ENCODE measurements around the gene TM2D1.

Gene TM2D1

DNA sequence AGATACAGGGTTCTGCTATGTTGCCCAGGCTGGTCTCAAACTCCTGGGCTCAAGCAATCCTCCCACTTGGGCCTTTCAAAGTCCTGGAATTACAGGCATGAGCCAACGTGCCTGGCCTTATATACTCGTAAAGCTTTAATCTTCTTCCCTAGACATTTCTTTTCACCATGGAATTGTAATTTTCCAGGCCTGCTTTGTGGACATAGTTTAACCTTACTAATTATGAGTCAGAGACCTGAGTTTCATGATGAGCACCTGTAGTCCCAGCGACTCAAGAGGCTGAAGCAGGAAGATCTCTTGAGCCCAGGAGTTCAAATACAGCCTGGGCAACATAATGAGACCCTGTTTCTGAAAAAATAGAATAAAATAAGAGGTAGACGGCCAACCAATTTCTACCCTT lies 29.6 kb upstream of the TM2D1 start:
- Histone ChIP-seq H3K18ac (ENCODE audit: low read length) (no peak overlapping the region), H2AK5ac (ENCODE audit: low read length) (no peak overlapping the region), H3K4me3 (ENCODE audit: low read depth, low read length) (no peak overlapping the region), H3K14ac (ENCODE audit: low read length) (no peak overlapping the region), H3K27ac (ENCODE audit: low read depth, low read length) (no peak overlapping the region), H3K79me2 (ENCODE audit: control insufficient read depth, insufficient read depth, low read length, poor library complexity) (peaks cover 7% of the 10 kb centered on the region), H2AFZ (ENCODE audit: insufficient read depth, low read length, poor library complexity) (no peak overlapping the region), H4K8ac (ENCODE audit: low read depth, low read length) (no peak overlapping the region), H4K12ac (ENCODE audit: low read depth, low read length) (no peak overlapping the region), H3K79me1 (ENCODE audit: low read length) (no peaks in the 10 kb centered on the region), H2BK120ac (ENCODE audit: insufficient read depth, low read length, poor library complexity) (no peak overlapping the region), H3K9ac (ENCODE audit: low read length) (no peak overlapping the region), H3K4me2 (ENCODE audit: low read length) (no peak overlapping the region), H2BK5ac (ENCODE audit: low read depth, low read length, poor library complexity) (no peak overlapping the region), H4K91ac (ENCODE audit: low read depth, low read length) (no peak overlapping the region), H3K27me3 (ENCODE audit: insufficient read depth, low read length) (no peaks in the 10 kb centered on the region), H3K9me3 (ENCODE audit: insufficient read depth, low read depth, low read length) (no peaks in the 10 kb centered on the region), H3K4me1 (ENCODE audit: control insufficient read depth in 1 of 2, insufficient read depth in 2 of 2, low read length in 2 of 2) (no peaks in the 10 kb centered on the region), H3K4ac (ENCODE audit: low read depth, low read length) (no peak overlapping the region), H3K23ac (ENCODE audit: low read length) (no peak overlapping the region), H2BK12ac (ENCODE audit: low read length) (no peak overlapping the region), H3K36me3 (ENCODE audit: control insufficient read depth in 1 of 2, insufficient read depth in 2 of 2, low read length in 2 of 2) (peaks cover 0 to 3% of the 10 kb centered on the region in 2 experiments)
- DNase-seq = peak; percentile 38 to 77
- WGBS (ENCODE audit: extremely low coverage, insufficient coverage, insufficient read length) = no CpG with 5 or more reads among the region's 4 CpGs

DNA sequence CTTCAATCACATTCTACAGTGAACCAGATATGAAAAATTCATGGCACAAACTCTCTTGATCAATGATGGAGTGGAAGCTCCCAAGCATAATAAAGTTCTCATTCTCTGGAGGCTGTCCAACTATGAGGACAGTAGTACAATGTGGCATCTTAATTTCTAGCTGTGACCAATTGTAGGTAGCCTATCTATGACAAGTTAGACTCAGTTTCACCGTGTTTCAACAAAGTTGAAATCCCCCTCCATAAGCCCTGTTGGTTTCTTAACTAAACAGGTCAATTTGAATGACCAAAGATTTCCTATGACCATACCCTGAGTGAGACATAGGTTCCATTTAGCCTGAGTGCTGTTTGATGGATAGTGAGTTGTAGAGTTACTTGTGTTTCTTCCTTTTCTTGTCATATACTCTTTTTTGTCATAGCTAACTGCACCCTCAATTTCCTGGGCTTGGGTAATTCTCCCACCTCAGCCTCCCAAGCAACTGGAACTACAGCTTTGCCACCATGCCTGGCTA lies 29.1 kb upstream of the TM2D1 start:
- no peak overlapping the region for H2BK5ac ChIP-seq (ENCODE audit: low read depth, low read length, poor library complexity)
- no peak overlapping the region for H4K91ac ChIP-seq (ENCODE audit: low read depth, low read length)
- no peaks in the 10 kb centered on the region for H3K27me3 ChIP-seq (ENCODE audit: insufficient read depth, low read length)
- H3K27ac ChIP-seq (ENCODE audit: low read depth, low read length) = peak overlapping the region; percentile 26
- H3K4ac ChIP-seq (ENCODE audit: low read depth, low read length) = peak overlapping the region; percentile 6
- no peak overlapping the region for H4K8ac ChIP-seq (ENCODE audit: low read depth, low read length)
- no peak overlapping the region for H3K23ac ChIP-seq (ENCODE audit: low read length)
- H2AK5ac ChIP-seq (ENCODE audit: low read length) = no peak overlapping the region
- H2BK12ac ChIP-seq (ENCODE audit: low read length) = no peak overlapping the region
- H2BK120ac ChIP-seq (ENCODE audit: insufficient read depth, low read length, poor library complexity) = no peak overlapping the region
- H3K79me1 ChIP-seq (ENCODE audit: low read length) = no peaks in the 10 kb centered on the region
- no peak overlapping the region for H3K4me2 ChIP-seq (ENCODE audit: low read length)
- no peak overlapping the region for H3K4me3 ChIP-seq (ENCODE audit: low read depth, low read length)
- peaks cover 0 to 4% of the 10 kb centered on the region in 2 experiments for H3K36me3 ChIP-seq (ENCODE audit: control insufficient read depth in 1 of 2, insufficient read depth in 2 of 2, low read length in 2 of 2)
- no peak overlapping the region for H3K18ac ChIP-seq (ENCODE audit: low read length)
- peaks cover 8% of the 10 kb centered on the region for H3K79me2 ChIP-seq (ENCODE audit: control insufficient read depth, insufficient read depth, low read length, poor library complexity)
- no peaks in the 10 kb centered on the region for H3K4me1 ChIP-seq (ENCODE audit: control insufficient read depth in 1 of 2, insufficient read depth in 2 of 2, low read length in 2 of 2)
- no peak overlapping the region for H3K14ac ChIP-seq (ENCODE audit: low read length)
- no peak overlapping the region for H4K12ac ChIP-seq (ENCODE audit: low read depth, low read length)
- H3K9ac ChIP-seq (ENCODE audit: low read length) = no peak overlapping the region
- no peaks in the 10 kb centered on the region for H3K9me3 ChIP-seq (ENCODE audit: insufficient read depth, low read depth, low read length)
- peak in 1 of 2 donors; percentile 38 for DNase-seq
- WGBS (ENCODE audit: extremely low coverage, insufficient coverage, insufficient read length) = no CpG with 5 or more reads among the region's 1 CpG
- H2AFZ ChIP-seq (ENCODE audit: insufficient read depth, low read length, poor library complexity) = no peak overlapping the region

DNA sequence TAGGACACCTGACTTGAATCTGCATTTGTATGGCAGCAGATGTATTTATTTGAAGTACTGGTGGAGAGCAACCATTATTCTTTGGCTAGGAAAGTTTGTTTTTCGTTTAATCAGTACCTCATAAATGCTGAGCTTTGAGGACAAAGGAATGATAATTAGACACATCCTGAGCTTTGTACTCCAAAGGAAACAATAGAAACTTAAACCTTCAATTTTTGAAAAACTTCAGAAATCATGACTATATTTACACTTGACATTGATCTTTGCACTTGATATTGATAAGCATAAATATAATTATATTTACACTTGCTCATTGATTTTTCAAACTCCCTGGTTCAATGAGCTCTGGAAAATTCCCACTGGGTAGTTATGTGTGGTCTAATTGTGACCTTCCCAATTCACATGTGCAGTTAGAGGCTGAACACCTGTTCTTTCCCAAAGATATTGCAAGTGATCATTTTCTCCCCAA lies 28.0 kb upstream of the TM2D1 start:
- Histone ChIP-seq H2BK120ac (ENCODE audit: insufficient read depth, low read length, poor library complexity) (no peak overlapping the region), H3K36me3 (ENCODE audit: control insufficient read depth in 1 of 2, insufficient read depth in 2 of 2, low read length in 2 of 2) (peaks cover 0 to 1% of the 10 kb centered on the region in 2 experiments), H3K79me1 (ENCODE audit: low read length) (no peaks in the 10 kb centered on the region), H3K14ac (ENCODE audit: low read length) (no peak overlapping the region), H3K4me1 (ENCODE audit: control insufficient read depth in 1 of 2, insufficient read depth in 2 of 2, low read length in 2 of 2) (no peaks in the 10 kb centered on the region), H3K27ac (ENCODE audit: low read depth, low read length) (no peak overlapping the region), H3K79me2 (ENCODE audit: control insufficient read depth, insufficient read depth, low read length, poor library complexity) (peaks cover 8% of the 10 kb centered on the region), H2BK5ac (ENCODE audit: low read depth, low read length, poor library complexity) (no peak overlapping the region), H3K9me3 (ENCODE audit: insufficient read depth, low read depth, low read length) (no peaks in the 10 kb centered on the region), H2BK12ac (ENCODE audit: low read length) (no peak overlapping the region), H2AK5ac (ENCODE audit: low read length) (no peak overlapping the region), H3K4me3 (ENCODE audit: low read depth, low read length) (no peak overlapping the region), H4K91ac (ENCODE audit: low read depth, low read length) (no peak overlapping the region), H3K23ac (ENCODE audit: low read length) (no peak overlapping the region), H3K18ac (ENCODE audit: low read length) (no peak overlapping the region), H2AFZ (ENCODE audit: insufficient read depth, low read length, poor library complexity) (no peak overlapping the region), H3K4me2 (ENCODE audit: low read length) (no peak overlapping the region), H4K8ac (ENCODE audit: low read depth, low read length) (no peak overlapping the region), H3K4ac (ENCODE audit: low read depth, low read length) (no peak overlapping the region), H3K27me3 (ENCODE audit: insufficient read depth, low read length) (no peaks in the 10 kb centered on the region), H3K9ac (ENCODE audit: low read length) (no peak overlapping the region), H4K12ac (ENCODE audit: low read depth, low read length) (no peak overlapping the region)
- no peak for DNase-seq
- WGBS (ENCODE audit: extremely low coverage, insufficient coverage, insufficient read length) = no CpG with 5 or more reads among the region's 1 CpG

DNA sequence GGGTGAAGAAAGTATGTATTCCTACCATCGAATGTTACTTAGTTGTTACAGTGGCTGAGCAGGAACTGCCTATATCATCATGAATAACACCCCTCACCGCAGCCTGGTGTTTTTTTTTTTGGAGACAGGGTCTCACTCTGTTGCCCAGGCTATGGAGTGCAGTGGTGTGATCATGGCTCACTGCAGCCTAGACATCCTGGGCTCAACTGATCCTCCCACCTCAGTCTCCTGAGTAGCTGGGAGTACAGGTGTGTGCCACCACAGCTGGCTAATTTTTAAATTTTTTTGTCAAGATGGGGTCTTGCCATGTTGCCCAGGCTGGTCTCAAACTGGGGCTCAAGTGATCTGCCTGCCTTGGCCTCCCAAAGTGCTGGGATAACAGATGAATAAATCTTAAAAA lies 24.6 kb upstream of the TM2D1 start:
- Histone ChIP-seq H2BK12ac (ENCODE audit: low read length) (no peak overlapping the region), H3K79me2 (ENCODE audit: control insufficient read depth, insufficient read depth, low read length, poor library complexity) (peaks cover 9% of the 10 kb centered on the region)

More for the DNA sequence above, 24.6 kb upstream of the TM2D1 start:
- no peak for DNase-seq
- Histone ChIP-seq H3K79me1 (ENCODE audit: low read length) (peaks cover 1% of the 10 kb centered on the region), H2AFZ (ENCODE audit: insufficient read depth, low read length, poor library complexity) (no peak overlapping the region), H3K4me2 (ENCODE audit: low read length) (no peak overlapping the region), H3K27ac (ENCODE audit: low read depth, low read length) (no peak overlapping the region), H3K9ac (ENCODE audit: low read length) (no peak overlapping the region), H3K14ac (ENCODE audit: low read length) (no peak overlapping the region), H3K4me3 (ENCODE audit: low read depth, low read length) (no peak overlapping the region), H3K9me3 (ENCODE audit: insufficient read depth, low read depth, low read length) (no peaks in the 10 kb centered on the region), H3K23ac (ENCODE audit: low read length) (no peak overlapping the region), H2AK5ac (ENCODE audit: low read length) (no peak overlapping the region), H3K18ac (ENCODE audit: low read length) (no peak overlapping the region), H3K4ac (ENCODE audit: low read depth, low read length) (peak overlapping the region; percentile 93), H3K36me3 (ENCODE audit: control insufficient read depth in 1 of 2, insufficient read depth in 2 of 2, low read length in 2 of 2) (peaks cover 0 to 1% of the 10 kb centered on the region in 2 experiments), H3K27me3 (ENCODE audit: insufficient read depth, low read length) (no peaks in the 10 kb centered on the region), H2BK5ac (ENCODE audit: low read depth, low read length, poor library complexity) (no peak overlapping the region), H4K12ac (ENCODE audit: low read depth, low read length) (no peak overlapping the region), H4K91ac (ENCODE audit: low read depth, low read length) (no peak overlapping the region), H3K4me1 (ENCODE audit: control insufficient read depth in 1 of 2, insufficient read depth in 2 of 2, low read length in 2 of 2) (peaks cover 3 to 5% of the 10 kb centered on the region in 2 experiments), H4K8ac (ENCODE audit: low read depth, low read length) (no peak overlapping the region), H2BK120ac (ENCODE audit: insufficient read depth, low read length, poor library complexity) (no peak overlapping the region)
- no CpG with 5 or more reads among the region's 2 CpGs for WGBS (ENCODE audit: extremely low coverage, insufficient coverage, insufficient read length)

Measured in trophoblast cell (in vitro differentiated cells and primary cell).